Kidney epithelial cell (primary cell): ENCODE measurements around the gene GPR160. TPM values are rescaled to one million over a fixed set of nuclear protein-coding genes. Genes with fewer than 3 reads are reported as not detected.

Experiments
- DNase-seq: peaks from one replicate; pipeline ENCODE4 v3.0.0-alpha.2; 2010; ENCODE audit warnings: low read depth
- H3K27me3 ChIP-seq: 2 replicates; pipeline ENCODE4 v1.6.0; 2011; ENCODE audit warnings: low read length; ENCODE audit not compliant: control insufficient read depth, insufficient read depth
- H3K36me3 ChIP-seq: 2 replicates; pipeline ENCODE4 v1.5.1; 2011; ENCODE audit warnings: low read length; ENCODE audit not compliant: control insufficient read depth, insufficient read depth
- H3K4me3 ChIP-seq: 2 replicates; pipeline ENCODE4 v1.5.1; 2011; ENCODE audit warnings: low read depth, mild to moderate bottlenecking, control low read depth, low read length
- total RNA-seq: library from RNA; depleted of rRNA; stranded (reverse); fragments of >200 nt; gene quantifications from 2 replicates; pipeline ENCODE4 v1.2.3, GENCODE V29; 2015
- TF ChIP-seq, protein P1 (sequence below): IDR thresholded peaks from 2 replicates; pipeline ENCODE4 v1.5.1; 2011; ENCODE audit warnings: mild to moderate bottlenecking, moderate library complexity, low read length, control low read depth, inconsistent platforms; ENCODE audit not compliant: insufficient read depth, poor library complexity, severe bottlenecking

The GPR160 gene
- total RNA-seq, 1 donor from 2014 or later, result 14.2 TPM

DNA sequence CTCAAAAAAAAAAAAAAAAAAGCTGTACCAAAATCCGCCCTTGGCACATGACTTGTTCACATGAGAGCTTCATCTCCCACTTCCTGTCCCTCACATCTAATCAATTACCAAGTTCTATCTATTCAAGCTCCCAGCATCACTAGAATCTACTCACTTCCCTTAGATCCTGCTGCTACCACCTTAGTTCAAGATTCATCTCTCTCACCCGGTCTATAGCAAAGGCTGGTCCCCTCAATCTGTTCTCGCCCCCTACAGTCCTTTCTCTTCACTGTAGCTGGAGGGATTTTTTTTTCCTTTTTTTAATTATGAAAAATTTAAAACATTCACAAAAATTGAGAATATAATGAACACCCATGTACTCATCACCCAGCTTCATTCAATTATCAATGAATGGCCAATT is 16.7 kb upstream of the GPR160 start:
- Histone ChIP-seq H3K36me3 (no peaks in the 10 kb centered on the region), H3K27me3 (no peaks in the 10 kb centered on the region), H3K4me3 (no peak overlapping the region)
- TF ChIP-seq, protein P1, sequence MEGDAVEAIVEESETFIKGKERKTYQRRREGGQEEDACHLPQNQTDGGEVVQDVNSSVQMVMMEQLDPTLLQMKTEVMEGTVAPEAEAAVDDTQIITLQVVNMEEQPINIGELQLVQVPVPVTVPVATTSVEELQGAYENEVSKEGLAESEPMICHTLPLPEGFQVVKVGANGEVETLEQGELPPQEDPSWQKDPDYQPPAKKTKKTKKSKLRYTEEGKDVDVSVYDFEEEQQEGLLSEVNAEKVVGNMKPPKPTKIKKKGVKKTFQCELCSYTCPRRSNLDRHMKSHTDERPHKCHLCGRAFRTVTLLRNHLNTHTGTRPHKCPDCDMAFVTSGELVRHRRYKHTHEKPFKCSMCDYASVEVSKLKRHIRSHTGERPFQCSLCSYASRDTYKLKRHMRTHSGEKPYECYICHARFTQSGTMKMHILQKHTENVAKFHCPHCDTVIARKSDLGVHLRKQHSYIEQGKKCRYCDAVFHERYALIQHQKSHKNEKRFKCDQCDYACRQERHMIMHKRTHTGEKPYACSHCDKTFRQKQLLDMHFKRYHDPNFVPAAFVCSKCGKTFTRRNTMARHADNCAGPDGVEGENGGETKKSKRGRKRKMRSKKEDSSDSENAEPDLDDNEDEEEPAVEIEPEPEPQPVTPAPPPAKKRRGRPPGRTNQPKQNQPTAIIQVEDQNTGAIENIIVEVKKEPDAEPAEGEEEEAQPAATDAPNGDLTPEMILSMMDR, result no peak
- no peak for DNase-seq

DNA sequence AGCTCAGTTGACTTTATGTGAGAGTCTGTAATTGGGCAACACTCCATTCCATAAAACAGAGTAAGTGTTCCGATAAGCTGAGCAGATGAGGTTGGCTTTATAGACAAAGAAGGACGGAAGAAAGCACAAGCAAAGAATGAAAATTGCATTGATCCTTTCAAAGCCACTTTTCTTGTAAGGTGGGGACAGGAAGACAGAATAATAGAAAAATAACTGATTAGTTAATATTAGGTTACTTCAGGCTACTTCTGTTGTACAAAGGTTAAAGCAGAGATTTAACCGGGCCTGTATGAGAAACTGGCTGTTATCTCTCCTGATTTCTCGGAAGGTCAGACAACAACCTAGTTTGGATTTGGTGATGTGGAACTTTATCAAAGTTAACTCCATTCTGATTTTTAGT is 15.5 kb upstream of the GPR160 start:
- TF ChIP-seq, protein P1, result no peak
- H3K36me3 ChIP-seq, result no peaks in the 10 kb centered on the region
- no peaks in the 10 kb centered on the region for H3K27me3 ChIP-seq
- H3K4me3 ChIP-seq, result no peak overlapping the region
- no peak for DNase-seq

DNA sequence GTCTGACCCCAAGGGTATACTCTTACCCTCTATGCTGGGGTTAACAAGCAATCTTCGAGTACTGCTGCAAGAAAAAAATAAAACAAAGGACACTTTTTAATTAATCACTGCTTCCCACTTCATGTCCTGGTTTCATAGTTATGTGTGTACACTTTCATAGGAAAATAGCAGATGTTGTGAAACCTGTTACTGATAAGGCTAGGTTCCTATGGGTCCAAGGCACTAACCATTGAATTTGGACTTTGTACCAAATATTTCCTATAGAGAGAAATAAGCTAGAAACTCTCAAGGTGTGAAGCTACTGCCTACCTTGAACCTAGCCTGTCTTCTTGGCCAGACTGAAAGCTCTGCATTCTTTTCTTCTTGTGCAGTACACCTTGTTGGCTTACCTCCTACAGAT is 14.6 kb upstream of the GPR160 start:
- no peaks in the 10 kb centered on the region for H3K27me3 ChIP-seq
- no peaks in the 10 kb centered on the region for H3K36me3 ChIP-seq
- TF ChIP-seq, protein P1, result no peak
- H3K4me3 ChIP-seq, result no peak overlapping the region
- no peak for DNase-seq

DNA sequence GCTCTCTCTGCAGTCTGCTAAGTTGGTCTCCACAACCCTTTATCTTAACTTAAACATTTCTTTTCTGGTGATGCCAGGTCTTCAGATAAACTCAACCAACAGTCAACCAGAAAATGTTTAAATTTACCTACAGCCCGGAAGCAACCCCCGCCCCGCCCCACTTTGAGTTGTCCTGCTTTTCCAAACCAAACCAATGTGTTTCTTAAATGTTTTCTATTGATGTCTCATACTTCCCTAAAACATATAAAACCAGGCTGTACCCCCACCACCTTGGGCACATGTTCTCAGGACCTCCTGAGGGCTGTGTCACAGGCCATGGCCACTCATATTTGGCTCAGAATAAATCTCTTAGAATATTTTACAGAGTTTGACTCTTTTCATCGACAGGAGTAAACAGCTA is 13.2 kb upstream of the GPR160 start:
- no peaks in the 10 kb centered on the region for H3K27me3 ChIP-seq
- H3K4me3 ChIP-seq, result no peak overlapping the region
- TF ChIP-seq, protein P1, result no peak
- DNase-seq, result no peak
- H3K36me3 ChIP-seq, result no peaks in the 10 kb centered on the region

DNA sequence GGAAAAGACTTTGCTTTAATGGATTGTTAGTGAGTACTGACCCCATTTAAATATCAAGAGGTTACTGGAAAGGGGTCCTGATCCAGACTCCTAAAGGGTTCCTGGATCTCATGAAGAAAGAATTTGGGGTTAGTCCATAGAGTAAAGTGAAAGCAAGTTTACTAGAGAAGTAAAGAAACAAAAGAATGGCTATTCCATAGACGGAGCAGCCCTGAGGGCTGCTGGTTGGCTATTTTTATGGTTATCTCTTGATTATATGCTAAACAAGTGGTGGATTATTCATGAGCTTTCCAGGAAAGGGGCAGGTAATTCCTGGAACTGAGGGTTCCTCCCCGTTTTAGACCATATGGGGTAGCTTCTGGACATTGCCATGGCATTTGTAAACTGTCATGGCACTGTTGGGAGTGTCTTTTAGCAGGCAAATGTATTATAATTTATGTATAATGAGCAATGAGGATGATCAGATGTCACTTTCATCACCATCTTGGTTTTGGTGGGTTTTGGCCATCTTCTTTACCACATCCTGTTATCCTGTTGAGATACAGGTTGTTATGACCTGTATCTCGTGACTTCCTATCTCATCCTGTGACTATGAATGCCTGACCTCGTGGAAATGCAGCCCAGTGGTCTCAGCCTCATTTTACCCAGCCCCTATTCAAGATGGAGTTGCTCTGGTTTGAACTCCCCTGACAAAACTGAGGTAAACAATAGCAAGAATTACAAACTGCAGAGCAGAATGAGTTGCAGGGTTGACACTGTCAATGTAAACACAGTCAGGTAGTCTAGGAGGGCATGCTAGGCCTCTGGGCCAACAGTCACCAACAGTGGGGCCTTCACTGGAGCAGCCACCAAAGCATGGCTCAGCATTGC is 10.3 kb upstream of the GPR160 start:
- TF ChIP-seq, protein P1, result no peak
- Histone ChIP-seq H3K27me3 (no peaks in the 10 kb centered on the region), H3K36me3 (no peaks in the 10 kb centered on the region)

DNA sequence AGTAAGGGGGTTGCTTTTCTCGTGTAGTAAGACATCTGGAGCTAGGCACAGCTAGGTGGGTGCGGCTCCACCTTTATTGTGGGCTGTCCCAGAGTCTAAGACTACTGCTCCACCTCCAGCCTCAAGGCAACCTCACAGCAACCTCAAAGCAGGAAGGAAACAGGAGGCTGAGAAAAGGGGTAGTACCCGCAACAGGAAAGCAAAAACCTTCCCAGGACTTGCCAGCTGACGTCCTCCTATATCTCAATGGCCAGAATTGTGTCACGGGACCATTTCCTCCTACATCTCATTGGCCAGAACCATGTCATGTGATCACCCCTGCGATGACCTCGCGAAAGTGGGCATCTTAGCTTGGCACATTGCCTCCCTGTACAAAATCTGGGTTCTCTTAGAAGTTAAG is 4.3 kb upstream of the GPR160 start:
- Histone ChIP-seq H3K36me3 (no peaks in the 10 kb centered on the region), H3K27me3 (peaks cover 2% of the 10 kb centered on the region), H3K4me3 (no peak overlapping the region)
- DNase-seq, result no peak
- TF ChIP-seq, protein P1, result no peak

More for the DNA sequence above, 10.3 kb upstream of the GPR160 start:
- H3K4me3 ChIP-seq, result no peak overlapping the region
- no peak for DNase-seq
